Lung (tissue), 12 donors: ENCODE measurements around the gene FCN1. TPM values are rescaled to one million over a fixed set of nuclear protein-coding genes. Genes with fewer than 3 reads are reported as not detected.

ENCODE experiments used
- ATAC-seq: fragments of 200-7000 bp; cut with Tn5 transposase; one replicate; pipeline ENCODE4 v1.9.1; 2020; ENCODE audit warnings: moderate number of reproducible peaks; ENCODE audit not compliant: insufficient read depth, low FRiP score
- DNase-seq, 3 donors: peaks; one replicate each; pipeline ENCODE4 v3.0.0-alpha.2; 2013 to 2017
- H3K27ac ChIP-seq, 2 donors: one replicate each; pipeline ENCODE4 v1.5.1; 2013; ENCODE audit warnings: mild to moderate bottlenecking in 2 of 2, moderate library complexity in 2 of 2, control low read depth in 1 of 2, inconsistent platforms in 1 of 2, low read depth in 1 of 2, low read length in 1 of 2
- H3K27me3 ChIP-seq, 3 donors: one replicate each; pipeline ENCODE4 v1.5.1; 2013; ENCODE audit warnings: low read length in 2 of 3; ENCODE audit not compliant: control insufficient read depth in 3 of 3, insufficient read depth in 3 of 3
- H3K36me3 ChIP-seq, 4 donors: one replicate each; pipeline ENCODE4 v1.5.1; 2013; ENCODE audit warnings: low read length in 4 of 4, mild to moderate bottlenecking in 1 of 4, moderate library complexity in 1 of 4; ENCODE audit not compliant: control insufficient read depth in 4 of 4, insufficient read depth in 4 of 4
- H3K4me1 ChIP-seq, 5 donors: one replicate each; pipeline ENCODE4 v1.5.1; 2013; ENCODE audit warnings: low read length in 5 of 5, mild to moderate bottlenecking in 2 of 5, moderate library complexity in 1 of 5; ENCODE audit not compliant: control insufficient read depth in 5 of 5, insufficient read depth in 5 of 5
- H3K4me3 ChIP-seq: one replicate; pipeline ENCODE4 v1.5.1; 2013; ENCODE audit warnings: mild to moderate bottlenecking, control low read depth, moderate library complexity
- H3K9ac ChIP-seq, 2 donors: one replicate each; pipeline ENCODE4 v1.5.1; 2013; ENCODE audit warnings: low read length in 2 of 2, control low read depth in 1 of 2; ENCODE audit not compliant: insufficient read depth in 1 of 2
- H3K9me3 ChIP-seq, 4 donors: one replicate each; pipeline ENCODE4 v1.5.1; 2013; ENCODE audit warnings: low read length in 3 of 4, mild to moderate bottlenecking in 1 of 4, moderate library complexity in 1 of 4; ENCODE audit not compliant: control insufficient read depth in 4 of 4, insufficient read depth in 3 of 4
- CTCF ChIP-seq: IDR thresholded peaks from 2 replicates; pipeline ENCODE4 v1.5.1; 2012; ENCODE audit warnings: mild to moderate bottlenecking; ENCODE audit errors: control extremely low read depth, extremely low read depth
- WGBS, 2 donors: extraction: QIAGEN DNeasy Blood & Tissue Kit; methylation state at CpG; one replicate each; pipeline ENCODE4 v1.1.7; 2013; 5-methylcytosine and 5-hydroxymethylcytosine counted together
- polyA plus RNA-seq, 2 donors: library from polyadenylated mRNA; stranded (reverse); fragments of 200-250 nt; gene quantifications; one replicate each; pipeline ENCODE4 v1.2.1, GENCODE V29; 2013
- total RNA-seq, 2 donors: library from RNA; depleted of rRNA in 1 of 2; stranded (reverse); fragments of >200 nt in 1 of 2; gene quantifications; one replicate each; pipeline ENCODE4 v1.2.1, GENCODE V29; 2014 to 2021
- donor health status: control.
- donor health status: control.
- donor health status: Bipolar disorder and iron deficiency.
- donor health status: healthy.
- donor health status: DM: yes; HTN: yes; CAD: no.

The FCN1 gene
- total and polyA plus RNA-seq, 4 donors: 18.7 to 149 (median 48.2) TPM

GRCh38 chr9:134932606-134933005 lies 14.9 kb upstream of the FCN1 start:
- peaks cover 0 to 16% (median 0%) of the 10 kb centered on the region in 3 donors for H3K27me3 ChIP-seq
- WGBS, 2 donors: 81 to 91% methylated on average over 5 of the region's 5 CpGs
- no peak overlapping the region for H3K27ac ChIP-seq
- H3K4me1 ChIP-seq: peaks cover 0 to 5% (median 0%) of the 10 kb centered on the region in 5 donors
- no peak for TF ChIP-seq CTCF
- H3K9ac ChIP-seq: no peak overlapping the region
- ATAC-seq (no peak), DNase-seq (no peak)
- no peaks in the 10 kb centered on the region for H3K9me3 ChIP-seq
- no peak overlapping the region for H3K4me3 ChIP-seq
- H3K36me3 ChIP-seq: no peaks in the 10 kb centered on the region

GRCh38 chr9:134932171-134932570 lies 14.5 kb upstream of the FCN1 start:
- H3K27ac ChIP-seq: no peak overlapping the region
- peaks cover 0 to 5% (median 0%) of the 10 kb centered on the region in 5 donors for H3K4me1 ChIP-seq
- peak in 1 of 3 donors; percentile 10 for DNase-seq
- H3K27me3 ChIP-seq: peaks cover 0 to 16% (median 0%) of the 10 kb centered on the region in 3 donors
- H3K4me3 ChIP-seq: no peak overlapping the region
- WGBS, 2 donors: 92 to 94% methylated on average over 12 of the region's 12 CpGs
- TF ChIP-seq CTCF: no peak
- H3K9ac ChIP-seq: no peak overlapping the region
- no peaks in the 10 kb centered on the region for H3K9me3 ChIP-seq
- ATAC-seq: no peak
- H3K36me3 ChIP-seq: no peaks in the 10 kb centered on the region

GRCh38 chr9:134930398-134930797 lies 12.7 kb upstream of the FCN1 start:
- DNase-seq (peak in 1 of 3 donors; percentile 4), ATAC-seq (no peak)
- Histone ChIP-seq H3K4me3 (no peak overlapping the region), H3K4me1 (no peaks in the 10 kb centered on the region), H3K9me3 (no peaks in the 10 kb centered on the region), H3K9ac (no peak overlapping the region), H3K27me3 (peaks cover 0 to 5% (median 0%) of the 10 kb centered on the region in 3 donors), H3K36me3 (no peaks in the 10 kb centered on the region), H3K27ac (no peak overlapping the region)
- WGBS, 2 donors: 77 to 81% methylated on average over 13 of the region's 13 CpGs
- TF ChIP-seq CTCF: no peak
